GM19025 (cell line): ENCODE measurements around the gene SAMD4A.

ENCODE experiments used
- ATAC-seq: cut with Tn5 transposase; IDR thresholded peaks from one replicate; pipeline ENCODE4 v1.9.1; 2021; ENCODE audit warnings: mild to moderate bottlenecking, low read depth, moderate library complexity; ENCODE audit not compliant: unreplicated experiment

SAMD4A gene

DNA sequence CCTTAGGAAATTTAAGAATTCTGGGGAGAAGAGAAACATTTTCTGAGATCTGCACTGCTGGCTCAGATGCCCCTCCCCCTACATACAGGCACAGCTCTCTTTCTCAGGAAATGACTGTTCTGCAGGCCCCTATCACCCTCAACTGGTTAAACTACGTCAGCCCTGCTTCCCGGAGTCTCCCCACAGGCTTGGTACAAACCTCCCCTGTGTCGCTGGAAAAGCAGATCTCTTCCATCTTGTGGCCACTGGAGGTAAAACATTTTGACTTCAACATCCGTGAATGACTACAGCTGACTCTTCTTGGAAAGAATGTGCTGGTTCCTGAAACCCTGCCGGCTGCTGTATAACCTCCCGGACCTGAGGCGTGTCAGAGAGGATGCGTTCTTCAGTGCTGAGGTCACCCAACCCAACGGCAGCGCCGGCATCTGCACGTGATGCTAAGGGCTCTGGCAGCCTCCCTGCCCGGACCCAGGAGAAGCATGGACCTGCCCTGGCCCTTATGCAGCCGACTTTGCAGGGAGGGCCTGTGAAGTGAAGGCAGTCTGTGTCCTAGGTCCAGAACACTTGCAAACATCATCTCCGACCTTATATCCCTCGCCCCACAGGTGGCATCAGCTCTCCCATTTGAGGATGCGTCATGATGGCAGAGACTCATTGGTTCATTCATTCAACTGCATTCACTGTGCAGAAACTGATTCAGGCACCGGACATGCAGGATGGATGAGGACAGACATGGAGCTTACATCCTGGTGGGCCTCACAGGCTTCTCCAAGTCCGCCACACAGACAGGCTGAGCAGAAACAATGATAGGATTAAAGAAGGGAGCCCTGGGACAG, 206.5 kb downstream of the SAMD4A start:
- no peak for ATAC-seq

DNA sequence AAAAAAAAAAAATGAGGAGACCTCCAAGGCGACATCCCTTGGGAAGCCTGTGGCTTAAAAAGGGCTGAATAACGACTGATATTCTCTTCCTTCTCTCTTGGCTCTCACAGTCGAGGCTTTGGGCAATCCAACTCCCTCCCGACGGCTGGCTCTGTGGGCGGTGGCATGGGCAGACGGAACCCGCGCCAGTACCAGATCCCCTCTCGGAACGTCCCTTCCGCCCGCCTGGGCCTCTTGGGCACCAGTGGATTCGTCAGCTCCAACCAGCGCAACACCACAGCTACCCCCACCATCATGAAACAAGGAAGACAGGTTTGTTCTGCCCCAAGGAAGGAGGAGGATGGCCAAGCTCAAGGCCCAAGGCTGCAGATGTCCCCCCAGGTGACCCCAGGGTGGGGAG, 207.9 kb downstream of the SAMD4A start:
- no peak for ATAC-seq

DNA sequence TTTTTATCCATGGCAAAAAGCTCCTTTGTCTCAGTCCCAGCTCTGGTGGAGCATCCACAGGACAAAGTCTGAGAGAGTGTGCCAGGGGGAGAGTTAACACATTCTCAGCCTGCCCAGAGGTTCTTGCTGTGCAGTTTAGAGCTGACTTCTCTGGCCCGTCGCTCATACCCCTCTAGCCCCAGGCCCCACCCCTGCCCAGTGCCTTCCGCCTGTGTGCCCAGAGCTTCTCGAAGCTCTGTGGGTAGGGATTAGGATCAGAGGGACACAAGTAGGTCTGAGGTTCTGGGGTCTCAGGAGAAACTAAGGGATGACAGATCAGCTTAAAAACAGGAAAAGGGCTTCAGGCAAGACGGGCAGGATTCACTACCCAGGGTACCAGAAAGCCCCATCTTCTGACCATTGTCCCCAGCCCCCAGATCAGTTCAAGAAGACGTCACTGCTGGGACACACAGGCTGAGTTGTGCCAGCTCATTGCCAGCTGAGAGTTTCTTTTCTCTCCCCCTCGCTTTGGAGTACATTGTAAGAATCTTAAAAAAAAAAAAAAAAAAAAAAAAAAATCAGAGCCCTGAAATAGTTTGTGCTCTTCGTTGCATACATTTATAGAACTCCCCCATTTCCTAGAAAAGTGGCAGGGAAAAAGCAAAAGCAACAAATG, 208.7 kb downstream of the SAMD4A start:
- no peak for ATAC-seq

GRCh38 chr14:54776361-54777001, 209.6 kb downstream of the SAMD4A start:
- ATAC-seq: no peak

GRCh38 chr14:54777395-54777794, 210.5 kb downstream of the SAMD4A start:
- ATAC-seq: no peak

DNA sequence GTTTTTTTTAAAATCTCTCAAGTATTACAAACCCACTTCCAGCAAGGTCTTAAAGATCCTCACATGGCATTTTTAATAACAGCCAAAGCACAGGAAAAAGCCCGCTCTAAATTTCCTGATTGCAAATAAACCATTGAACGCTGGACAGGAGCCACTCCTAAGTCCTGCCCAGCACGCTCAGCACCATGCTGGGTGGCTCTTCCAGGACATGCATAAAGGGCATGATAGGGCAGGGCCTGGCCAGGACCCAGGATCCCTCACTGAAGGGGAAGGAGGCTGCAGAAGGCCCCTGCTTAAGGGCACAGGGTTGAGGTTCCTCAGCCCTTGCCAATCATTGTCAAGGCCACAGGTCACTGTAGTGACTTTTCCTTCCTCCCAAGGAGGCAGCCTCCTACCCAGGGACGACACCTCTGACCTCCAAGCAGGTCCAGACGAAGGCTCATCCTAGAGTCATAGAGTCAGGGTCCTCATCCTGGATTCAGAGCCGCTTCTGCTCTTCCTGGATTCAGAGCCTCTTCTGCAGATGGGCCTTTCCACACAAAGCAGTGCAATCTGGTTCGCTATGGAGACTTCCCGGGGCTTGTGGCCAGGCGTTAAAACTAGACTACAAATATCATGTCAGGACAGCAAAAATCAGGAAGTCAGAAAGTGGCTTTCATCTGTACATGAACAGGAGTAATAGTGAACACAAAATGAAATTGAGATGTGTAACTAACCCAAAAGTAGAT, 211.9 kb downstream of the SAMD4A start:
- ATAC-seq: no peak

GRCh38 chr14:54781080-54781479, 214.2 kb downstream of the SAMD4A start:
- no peak for ATAC-seq

DNA sequence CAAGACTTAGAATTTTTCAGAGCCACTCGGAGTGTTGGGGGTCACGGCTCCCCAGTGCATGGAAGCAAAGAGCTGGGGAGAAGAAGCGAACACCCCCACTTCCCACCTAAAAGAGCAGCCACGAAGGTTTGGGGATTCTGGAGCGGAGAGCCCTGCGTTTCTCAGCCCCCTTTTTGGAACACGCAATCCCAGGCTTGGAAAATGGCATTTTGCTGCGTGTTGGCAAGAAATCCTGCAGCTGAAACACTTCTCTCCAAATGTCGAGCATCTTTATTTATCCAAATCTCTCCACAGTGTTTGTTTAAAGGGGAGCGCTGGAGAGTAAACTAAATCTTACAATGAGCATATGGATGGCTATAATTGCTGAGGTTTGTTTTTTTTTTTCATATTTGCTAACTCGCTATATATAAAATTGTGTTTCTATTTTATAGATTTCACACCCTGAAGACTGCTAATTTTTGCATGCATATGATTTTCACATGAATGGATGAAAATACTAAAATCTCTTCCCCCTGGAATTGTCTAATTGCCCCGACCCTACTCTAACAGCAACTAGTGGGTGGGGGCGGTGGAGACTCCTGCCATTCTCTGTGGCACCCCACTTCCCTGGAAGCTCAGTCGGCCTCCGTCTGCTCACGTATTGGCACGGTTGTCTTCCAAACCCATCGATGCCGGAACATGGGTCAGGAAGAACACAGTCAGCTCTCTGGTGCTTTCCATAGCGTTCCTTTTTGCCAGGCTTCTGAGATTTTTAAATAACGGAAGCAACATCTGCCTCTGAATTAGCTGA, 215.2 kb downstream of the SAMD4A start:
- no peak for ATAC-seq

- ATAC-seq: peak; percentile 86
These were observed 216.1 kb downstream of the SAMD4A start for GRCh38 chr14:54782751-54783659.

- no peak for ATAC-seq
These were observed 216.7 kb downstream of the SAMD4A start for GRCh38 chr14:54783660-54784015.

DNA sequence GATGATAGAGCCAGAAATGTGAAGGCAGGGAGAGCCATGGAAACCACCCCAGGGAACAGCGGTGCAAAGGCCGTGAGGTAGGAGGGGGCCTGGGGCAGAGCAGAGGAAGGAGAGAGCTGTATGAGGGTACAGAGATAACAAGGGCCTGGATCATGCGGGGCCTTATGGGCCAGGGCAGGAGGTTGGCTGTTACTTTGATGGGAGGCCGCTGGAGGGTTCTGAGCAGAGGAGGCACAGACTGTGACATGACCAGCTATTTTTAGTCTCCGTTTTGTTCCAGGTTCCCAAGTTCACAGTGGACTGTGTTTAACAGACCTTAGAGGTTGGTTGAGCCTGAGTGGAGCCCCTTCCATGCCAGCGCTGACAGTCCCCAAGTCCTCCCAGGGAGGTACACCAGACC, 217.1 kb downstream of the SAMD4A start:
- no peak for ATAC-seq

- ATAC-seq: no peak
These were observed 217.7 kb downstream of the SAMD4A start for GRCh38 chr14:54784657-54785056.

DNA sequence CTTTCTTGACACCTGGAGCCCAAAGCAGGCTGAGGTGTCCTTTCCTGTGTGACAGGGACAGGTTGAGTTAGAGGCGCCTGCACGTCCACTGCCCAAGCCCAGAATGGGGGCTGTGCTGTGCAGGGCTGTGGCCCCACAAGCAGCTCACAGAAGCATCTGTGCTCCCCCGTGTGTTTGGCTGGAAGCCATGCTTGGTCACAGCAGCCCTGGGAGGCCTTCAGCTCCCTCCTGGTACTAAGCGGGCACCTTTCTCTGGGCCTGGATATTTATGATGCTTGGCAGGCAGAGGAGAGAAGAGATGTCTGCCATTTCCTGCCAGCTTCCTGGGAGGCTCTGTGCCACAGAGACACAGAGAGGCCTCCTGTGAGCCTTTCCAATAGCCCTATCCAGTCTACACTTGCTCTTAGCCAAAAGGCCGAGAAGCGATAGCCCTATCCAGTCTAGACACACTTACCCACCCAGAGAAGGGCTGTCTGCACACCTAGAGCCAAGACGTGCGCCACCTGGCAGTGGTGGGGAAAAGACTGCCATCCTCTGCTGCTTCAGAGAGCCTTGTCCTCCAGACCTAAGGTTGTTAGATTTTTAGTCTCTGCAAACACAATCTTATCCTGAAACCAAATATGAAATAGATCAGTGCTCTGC, 218.3 kb downstream of the SAMD4A start:
- ATAC-seq: no peak

DNA sequence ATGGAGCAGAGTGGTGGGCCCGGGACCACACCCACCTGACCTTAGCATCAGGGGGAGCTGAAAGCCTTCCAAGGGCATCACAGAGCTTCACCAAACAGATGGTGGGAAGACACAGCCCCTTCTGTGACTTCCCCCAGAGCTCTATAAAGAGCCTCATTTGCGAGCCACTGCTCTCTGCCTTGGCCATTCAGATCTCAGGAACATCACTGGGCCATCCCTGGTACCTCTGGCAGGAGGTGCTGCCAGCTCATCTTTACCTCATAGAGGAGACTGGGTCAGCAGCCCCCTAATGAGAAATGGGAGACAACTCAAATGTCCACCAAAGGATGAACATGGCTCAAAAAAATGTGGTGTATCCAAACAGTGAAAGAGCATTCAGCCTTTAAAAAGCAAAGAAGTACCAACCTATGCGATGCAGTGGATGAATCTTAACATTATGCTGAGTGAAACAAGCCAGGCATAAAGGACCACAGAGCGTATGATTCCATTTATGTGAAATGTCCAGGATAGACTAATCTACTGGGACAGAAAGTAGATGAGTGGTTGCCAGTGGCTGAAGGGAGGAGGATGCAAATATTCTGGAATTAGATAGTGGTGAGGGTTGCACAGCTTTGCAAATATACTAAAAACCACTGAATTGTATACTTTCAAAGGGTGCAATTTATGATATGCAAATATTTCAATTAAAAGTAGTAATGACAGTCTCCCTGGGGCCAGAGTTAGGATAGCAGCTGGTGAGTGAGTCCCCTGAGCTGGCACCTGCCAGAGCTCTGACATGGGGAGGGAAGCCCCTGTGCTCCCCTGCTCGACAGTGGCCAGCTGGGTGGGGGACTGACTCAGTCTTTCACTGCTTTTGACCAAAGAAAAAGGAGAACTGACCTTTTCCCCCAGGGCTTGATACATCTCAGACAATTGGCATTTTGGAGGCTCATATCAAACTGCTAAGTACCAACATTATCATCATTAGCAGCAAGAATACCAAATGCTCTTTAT, 219.1 kb downstream of the SAMD4A start:
- no peak for ATAC-seq

DNA sequence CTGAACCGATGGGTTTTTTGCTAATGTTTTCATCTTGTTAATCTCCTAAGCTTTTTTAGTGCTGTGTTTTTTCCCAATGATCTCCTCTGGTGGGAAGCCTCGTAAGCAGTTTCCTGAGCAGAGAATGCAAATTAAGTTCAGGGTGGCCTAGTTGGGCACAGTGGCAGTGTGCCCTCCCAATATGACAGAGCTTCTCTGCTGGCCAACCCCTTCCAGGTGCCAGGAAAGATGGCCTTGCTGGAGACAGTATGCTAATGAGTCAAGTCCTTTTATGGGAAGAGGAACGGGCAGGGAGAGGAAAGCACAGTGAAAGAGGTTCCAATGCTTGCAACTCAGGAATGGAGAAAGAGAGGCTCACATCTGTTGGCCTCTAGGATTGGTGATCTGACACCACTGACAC, 219.9 kb downstream of the SAMD4A start:
- no peak for ATAC-seq

DNA sequence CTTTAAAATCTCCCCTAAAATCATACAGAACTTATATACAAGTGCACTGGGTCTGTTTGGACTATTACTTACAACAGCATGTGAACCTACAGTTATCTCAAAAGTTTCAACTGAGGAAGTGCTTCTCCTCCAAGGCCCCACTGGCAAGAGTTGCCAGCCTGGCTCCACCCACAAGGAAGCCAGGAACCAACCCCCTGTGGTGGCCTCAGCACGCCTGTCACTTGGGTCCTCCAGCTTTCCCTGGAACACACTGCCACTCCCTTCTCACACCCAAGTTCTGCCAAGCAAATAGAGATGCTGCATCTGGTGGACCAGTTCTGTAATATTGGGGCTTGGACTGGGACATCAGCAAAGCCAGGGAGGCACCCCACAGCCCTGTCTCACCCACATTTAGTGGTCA, 220.3 kb downstream of the SAMD4A start:
- no peak for ATAC-seq

GRCh38 chr14:54788701-54789100, 221.8 kb downstream of the SAMD4A start:
- no peak for ATAC-seq

- ATAC-seq: no peak
These were observed 222.2 kb downstream of the SAMD4A start for GRCh38 chr14:54789166-54789565.
